ENCODE measurements around the gene RAP1GAP.

The RAP1GAP gene

GRCh38 chr1:21668951-21669257 is 253 bp downstream of the RAP1GAP start:
- TF ChIP-seq EZH2 (IDR thresholded peaks at IDR 0.05; ENCODE audit: borderline replicate concordance, low read depth, low read length, severe bottlenecking), result no peak
- TF ChIP-seq, protein P1, sequence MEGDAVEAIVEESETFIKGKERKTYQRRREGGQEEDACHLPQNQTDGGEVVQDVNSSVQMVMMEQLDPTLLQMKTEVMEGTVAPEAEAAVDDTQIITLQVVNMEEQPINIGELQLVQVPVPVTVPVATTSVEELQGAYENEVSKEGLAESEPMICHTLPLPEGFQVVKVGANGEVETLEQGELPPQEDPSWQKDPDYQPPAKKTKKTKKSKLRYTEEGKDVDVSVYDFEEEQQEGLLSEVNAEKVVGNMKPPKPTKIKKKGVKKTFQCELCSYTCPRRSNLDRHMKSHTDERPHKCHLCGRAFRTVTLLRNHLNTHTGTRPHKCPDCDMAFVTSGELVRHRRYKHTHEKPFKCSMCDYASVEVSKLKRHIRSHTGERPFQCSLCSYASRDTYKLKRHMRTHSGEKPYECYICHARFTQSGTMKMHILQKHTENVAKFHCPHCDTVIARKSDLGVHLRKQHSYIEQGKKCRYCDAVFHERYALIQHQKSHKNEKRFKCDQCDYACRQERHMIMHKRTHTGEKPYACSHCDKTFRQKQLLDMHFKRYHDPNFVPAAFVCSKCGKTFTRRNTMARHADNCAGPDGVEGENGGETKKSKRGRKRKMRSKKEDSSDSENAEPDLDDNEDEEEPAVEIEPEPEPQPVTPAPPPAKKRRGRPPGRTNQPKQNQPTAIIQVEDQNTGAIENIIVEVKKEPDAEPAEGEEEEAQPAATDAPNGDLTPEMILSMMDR (IDR thresholded peaks at IDR 0.05; ENCODE audit: borderline replicate concordance, extremely low read depth, low read length, poor library complexity, severe bottlenecking), result no peak
- no peaks in the 10 kb centered on the region for H3K36me3 ChIP-seq (ENCODE audit: insufficient read depth, low read length)
- ATAC-seq (ENCODE audit: insufficient read depth, low read depth) (no peak), DNase-seq (no peak)
- H3K79me2 ChIP-seq (ENCODE audit: insufficient read depth, low read length), result no peaks in the 10 kb centered on the region
- no peak overlapping the region for H3K9ac ChIP-seq (ENCODE audit: low read depth, low read length)
- peaks cover 38% of the 10 kb centered on the region for H4K20me1 ChIP-seq (ENCODE audit: insufficient read depth, low read length)
- H3K4me1 ChIP-seq (ENCODE audit: insufficient read depth, low read length), result no peaks in the 10 kb centered on the region
- no peak overlapping the region for H3K4me2 ChIP-seq (ENCODE audit: insufficient read depth, low read length)
- H3K27me3 ChIP-seq (ENCODE audit: insufficient read depth, low read length, poor library complexity), result no peaks in the 10 kb centered on the region
- H3K9me3 ChIP-seq (ENCODE audit: insufficient read depth, low read length, severe bottlenecking), result no peaks in the 10 kb centered on the region
- H2AFZ ChIP-seq (ENCODE audit: low read depth, low read length), result no peak overlapping the region
- H3K27ac ChIP-seq (ENCODE audit: low read length), result no peak overlapping the region
- no peak overlapping the region for H3K4me3 ChIP-seq (ENCODE audit: low read depth in 1 of 2, low read length in 2 of 2)

- Histone ChIP-seq H3K4me2 (ENCODE audit: insufficient read depth, low read length) (no peak overlapping the region), H3K9me3 (ENCODE audit: insufficient read depth, low read length, severe bottlenecking) (no peaks in the 10 kb centered on the region), H3K27ac (ENCODE audit: low read length) (no peak overlapping the region), H4K20me1 (ENCODE audit: insufficient read depth, low read length) (peaks cover 43% of the 10 kb centered on the region), H2AFZ (ENCODE audit: low read depth, low read length) (no peak overlapping the region), H3K79me2 (ENCODE audit: insufficient read depth, low read length) (no peaks in the 10 kb centered on the region), H3K9ac (ENCODE audit: low read depth, low read length) (no peak overlapping the region), H3K4me3 (ENCODE audit: low read depth in 1 of 2, low read length in 2 of 2) (no peak overlapping the region), H3K27me3 (ENCODE audit: insufficient read depth, low read length, poor library complexity) (peaks cover under 1% of the 10 kb centered on the region), H3K36me3 (ENCODE audit: insufficient read depth, low read length) (no peaks in the 10 kb centered on the region), H3K4me1 (ENCODE audit: insufficient read depth, low read length) (no peaks in the 10 kb centered on the region)
- TF ChIP-seq EZH2 (IDR thresholded peaks at IDR 0.05; ENCODE audit: borderline replicate concordance, low read depth, low read length, severe bottlenecking), result no peak
- TF ChIP-seq, protein P1 (IDR thresholded peaks at IDR 0.05; ENCODE audit: borderline replicate concordance, extremely low read depth, low read length, poor library complexity, severe bottlenecking), result no peak
- DNase-seq, result no peak
- no peak for ATAC-seq (ENCODE audit: insufficient read depth, low read depth)
These were observed 766 bp downstream of the RAP1GAP start for GRCh38 chr1:21668232-21668950.

DNA sequence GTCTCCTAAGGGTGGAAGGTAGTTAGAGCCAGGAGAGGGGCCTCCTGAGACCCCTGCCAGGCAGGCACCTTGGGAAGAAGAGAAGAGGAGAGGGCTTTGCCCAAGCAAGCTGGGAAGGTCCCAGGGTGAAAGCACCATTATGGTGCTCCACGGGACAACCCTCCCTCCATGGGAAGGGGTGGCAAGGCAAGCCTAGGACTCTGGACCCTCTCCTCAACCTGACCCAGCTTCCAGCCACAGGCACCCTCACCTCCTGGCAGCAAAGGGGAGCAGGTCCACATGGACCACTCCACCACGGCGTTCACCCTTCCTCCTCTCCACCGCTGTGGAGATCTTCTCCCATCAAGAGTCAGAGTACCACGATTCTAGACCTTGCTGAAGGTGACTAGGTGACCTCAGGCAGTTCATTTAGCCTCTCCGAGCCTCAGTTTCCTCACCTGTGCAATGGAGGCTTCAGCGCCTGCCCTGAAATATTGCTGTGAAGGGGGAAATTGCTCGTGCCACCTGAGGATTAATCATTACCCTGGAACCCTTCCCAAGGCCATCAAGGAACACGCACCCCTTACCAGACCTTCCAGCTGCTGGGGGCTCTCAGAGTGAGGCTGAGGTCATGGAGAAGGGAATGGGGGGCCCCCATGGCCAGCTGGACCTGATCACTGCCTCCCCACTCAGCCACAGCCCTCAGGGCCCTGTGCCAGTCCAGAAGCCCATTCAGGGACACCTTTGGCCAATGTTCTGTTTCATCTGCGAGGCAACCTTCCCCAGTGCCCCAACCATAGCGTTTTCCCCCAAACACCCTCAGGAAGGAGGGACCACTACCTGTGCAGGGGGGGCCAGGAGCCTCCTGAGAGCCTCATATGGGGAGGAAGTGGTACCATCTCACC is 1.6 kb downstream of the RAP1GAP start:
- H2AFZ ChIP-seq (ENCODE audit: low read depth, low read length), result no peak overlapping the region
- TF ChIP-seq EZH2 (IDR thresholded peaks at IDR 0.05; ENCODE audit: borderline replicate concordance, low read depth, low read length, severe bottlenecking), result no peak
- TF ChIP-seq, protein P1 (IDR thresholded peaks at IDR 0.05; ENCODE audit: borderline replicate concordance, extremely low read depth, low read length, poor library complexity, severe bottlenecking), result no peak
- no peaks in the 10 kb centered on the region for H3K79me2 ChIP-seq (ENCODE audit: insufficient read depth, low read length)
- no peaks in the 10 kb centered on the region for H3K4me1 ChIP-seq (ENCODE audit: insufficient read depth, low read length)
- H3K27me3 ChIP-seq (ENCODE audit: insufficient read depth, low read length, poor library complexity), result peaks cover 3% of the 10 kb centered on the region
- H3K27ac ChIP-seq (ENCODE audit: low read length), result no peak overlapping the region
- H3K9ac ChIP-seq (ENCODE audit: low read depth, low read length), result no peak overlapping the region
- no peak for DNase-seq
- H3K9me3 ChIP-seq (ENCODE audit: insufficient read depth, low read length, severe bottlenecking), result no peaks in the 10 kb centered on the region
- H3K36me3 ChIP-seq (ENCODE audit: insufficient read depth, low read length), result no peaks in the 10 kb centered on the region
- no peak for ATAC-seq (ENCODE audit: insufficient read depth, low read depth)
- no peak overlapping the region for H3K4me2 ChIP-seq (ENCODE audit: insufficient read depth, low read length)
- H3K4me3 ChIP-seq (ENCODE audit: low read depth in 1 of 2, low read length in 2 of 2), result no peak overlapping the region
- H4K20me1 ChIP-seq (ENCODE audit: insufficient read depth, low read length), result peaks cover 47% of the 10 kb centered on the region
